CD8-positive, alpha-beta memory T cell (primary cell): ENCODE results near the gene KCNMA1. TPM values are rescaled to one million over a fixed set of nuclear protein-coding genes. Genes with fewer than 3 reads are reported as not detected.

ENCODE experiments used
- CTCF ChIA-PET: fragments of 350-600 bp; sonication (Branson Sonifier 250); formaldehyde crosslinking; loops from one replicate; lab custom pipeline; 2021; ENCODE audit warnings: antibody characterized with exemption; lab: Charles Lee
- POLR2A ChIA-PET: fragments of 350-600 bp; sonication (Branson Sonifier 250); formaldehyde crosslinking; loops from one replicate; lab custom pipeline; 2021; ENCODE audit warnings: antibody characterized with exemption; lab: Charles Lee
- DNase-seq, 5 donors: peaks; one replicate each; pipeline versions ENCODE4 v3.0.0 to v3.0.0-alpha.2; 2020 to 2022; ENCODE audit warnings: mixed read lengths in 1 of 5
- H3K27ac ChIP-seq: one replicate; pipeline ENCODE4 v1.7.0; 2013; ENCODE audit warnings: low read depth, mild to moderate bottlenecking, low read length, moderate library complexity
- H3K27me3 ChIP-seq: 2 replicates; pipeline ENCODE4 v1.7.0; 2013; ENCODE audit warnings: low read length, mild to moderate bottlenecking; ENCODE audit not compliant: insufficient read depth, poor library complexity, severe bottlenecking
- H3K36me3 ChIP-seq: 2 replicates; pipeline ENCODE4 v1.7.0; 2013; ENCODE audit warnings: mild to moderate bottlenecking, low read length, moderate library complexity; ENCODE audit not compliant: insufficient read depth
- H3K4me1 ChIP-seq: 2 replicates; pipeline ENCODE4 v1.7.0; 2013; ENCODE audit warnings: mild to moderate bottlenecking, low read length, moderate library complexity; ENCODE audit not compliant: insufficient read depth
- H3K4me3 ChIP-seq: 2 replicates; pipeline ENCODE4 v1.7.0; 2013; ENCODE audit warnings: mild to moderate bottlenecking, low read length
- H3K9me3 ChIP-seq: 2 replicates; pipeline ENCODE4 v1.7.0; 2013; ENCODE audit warnings: mild to moderate bottlenecking, low read length
- H3K27ac Mint-ChIP-seq, 8 donors: one replicate each; pipeline ENCODE4 v1.8.0; 2020 to 2021; ENCODE audit warnings: mixed read lengths in 8 of 8, mild to moderate bottlenecking in 6 of 8, inconsistent platforms in 3 of 8, moderate library complexity in 3 of 8
- H3K27me3 Mint-ChIP-seq, 2 donors: one replicate each; pipeline ENCODE4 v1.8.0; 2020 to 2021; ENCODE audit warnings: mixed read lengths in 2 of 2, mild to moderate bottlenecking in 1 of 2, moderate library complexity in 1 of 2
- H3K36me3 Mint-ChIP-seq, 3 donors: one replicate each; pipeline ENCODE4 v1.8.0; 2020 to 2021; ENCODE audit warnings: mixed read lengths in 3 of 3, inconsistent platforms in 1 of 3, mild to moderate bottlenecking in 1 of 3
- H3K4me1 Mint-ChIP-seq, 3 donors: one replicate each; pipeline ENCODE4 v1.8.0; 2020 to 2021; ENCODE audit warnings: mixed read lengths in 3 of 3, inconsistent platforms in 1 of 3, mild to moderate bottlenecking in 1 of 3
- H3K4me3 Mint-ChIP-seq, 7 donors: one replicate each; pipeline ENCODE4 v1.8.0; 2020 to 2021; ENCODE audit warnings: mixed read lengths in 7 of 7, mild to moderate bottlenecking in 6 of 7, moderate library complexity in 4 of 7, inconsistent platforms in 2 of 7
- H3K9me3 Mint-ChIP-seq, 5 donors: one replicate each; pipeline ENCODE4 v1.8.0; 2020 to 2022; ENCODE audit warnings: mixed read lengths in 5 of 5, mild to moderate bottlenecking in 3 of 5, moderate library complexity in 2 of 5, inconsistent platforms in 1 of 5
- polyA plus RNA-seq: library from polyadenylated mRNA; unstranded; fragments of 300-500 nt; fragmentation: Illumina TruSeq; gene quantifications from one replicate; pipeline ENCODE4 v1.2.3, GENCODE V29; 2021
- total RNA-seq, 2 experiments: library from RNA; stranded (reverse); gene quantifications; one replicate each; pipeline ENCODE4 v1.2.3, GENCODE V29; 2021

KCNMA1 gene
- total and polyA plus RNA-seq, 3 experiments from 2014 or later = 0.20 to 0.31 TPM; not detected in 1

- Mint-ChIP-seq H3K27me3 (peaks cover 12 to 28% of the 10 kb centered on the region in 2 donors), H3K9me3 (no peaks in the 10 kb centered on the region), H3K27ac (no peak overlapping the region), H3K4me1 (no peaks in the 10 kb centered on the region), H3K36me3 (no peaks in the 10 kb centered on the region), H3K4me3 (no peak overlapping the region)
- Histone ChIP-seq H3K9me3 (no peaks in the 10 kb centered on the region), H3K4me3 (no peak overlapping the region), H3K4me1 (no peaks in the 10 kb centered on the region), H3K27me3 (no peaks in the 10 kb centered on the region), H3K36me3 (no peaks in the 10 kb centered on the region), H3K27ac (no peak overlapping the region)
- CTCF ChIA-PET = no interaction called here
- POLR2A ChIA-PET = no interaction called here
- DNase-seq = no peak
These were observed 258.9 kb downstream of the KCNMA1 start for GRCh38 chr10:77378366-77379349.

- H3K27me3 ChIP-seq = no peaks in the 10 kb centered on the region
- no peak overlapping the region for H3K4me3 Mint-ChIP-seq
- CTCF ChIA-PET = no interaction called here
These were observed 259.8 kb downstream of the KCNMA1 start for GRCh38 chr10:77377678-77378352.

GRCh38 chr10:77377034-77377433, 260.6 kb downstream of the KCNMA1 start:
- DNase-seq = no peak
- Histone ChIP-seq H3K4me3 (no peak overlapping the region), H3K36me3 (no peaks in the 10 kb centered on the region), H3K4me1 (no peaks in the 10 kb centered on the region), H3K27ac (no peak overlapping the region), H3K9me3 (no peaks in the 10 kb centered on the region), H3K27me3 (no peaks in the 10 kb centered on the region)
- ChIA-PET CTCF (no interaction called here), POLR2A (no interaction called here)
- Mint-ChIP-seq H3K27ac (no peak overlapping the region), H3K36me3 (no peaks in the 10 kb centered on the region), H3K4me3 (no peak overlapping the region), H3K9me3 (no peaks in the 10 kb centered on the region), H3K4me1 (no peaks in the 10 kb centered on the region), H3K27me3 (peaks cover 17 to 32% of the 10 kb centered on the region in 2 donors)

More at GRCh38 chr10:77377678-77378352, 259.8 kb downstream of the KCNMA1 start:
- no peak for DNase-seq
- H3K4me1 Mint-ChIP-seq = no peaks in the 10 kb centered on the region
- peak overlapping the region in 1 of 8 donors; percentile 47 for H3K27ac Mint-ChIP-seq
- H3K27me3 Mint-ChIP-seq = peaks cover 12 to 28% of the 10 kb centered on the region in 2 donors
- H3K9me3 ChIP-seq = no peaks in the 10 kb centered on the region
- H3K36me3 ChIP-seq = no peaks in the 10 kb centered on the region
- H3K9me3 Mint-ChIP-seq = no peaks in the 10 kb centered on the region
- H3K27ac ChIP-seq = no peak overlapping the region
- H3K4me3 ChIP-seq = no peak overlapping the region
- POLR2A ChIA-PET = no interaction called here
- H3K36me3 Mint-ChIP-seq = no peaks in the 10 kb centered on the region
- H3K4me1 ChIP-seq = no peaks in the 10 kb centered on the region

- no peaks in the 10 kb centered on the region for H3K27me3 ChIP-seq
These were observed 263.4 kb downstream of the KCNMA1 start for GRCh38 chr10:77374189-77374656.

GRCh38 chr10:77371848-77372799, 265.5 kb downstream of the KCNMA1 start:
- Histone ChIP-seq H3K27ac (no peak overlapping the region), H3K9me3 (no peaks in the 10 kb centered on the region), H3K4me3 (no peak overlapping the region), H3K36me3 (no peaks in the 10 kb centered on the region), H3K27me3 (no peaks in the 10 kb centered on the region), H3K4me1 (no peaks in the 10 kb centered on the region)
- no peak for DNase-seq
- H3K36me3 Mint-ChIP-seq = peaks cover 0 to 5% (median 0%) of the 10 kb centered on the region in 3 donors
- no peaks in the 10 kb centered on the region for H3K4me1 Mint-ChIP-seq
- CTCF ChIA-PET = no interaction called here
- H3K27ac Mint-ChIP-seq = no peak overlapping the region
- peaks cover 4 to 9% (median 8%) of the 10 kb centered on the region in 5 donors for H3K9me3 Mint-ChIP-seq
- H3K4me3 Mint-ChIP-seq = no peak overlapping the region
- H3K27me3 Mint-ChIP-seq = peaks cover 10 to 16% of the 10 kb centered on the region in 2 donors
- POLR2A ChIA-PET = no interaction called here

More at GRCh38 chr10:77374189-77374656, 263.4 kb downstream of the KCNMA1 start:
- peaks cover 10 to 23% of the 10 kb centered on the region in 2 donors for H3K27me3 Mint-ChIP-seq
- ChIA-PET CTCF (interaction anchor here (1.4 kb wide), 1 partner anchor 10 kb away, joined by 4 read pairs; no protein-coding TSS in a partner anchor), POLR2A (no interaction called here)
- no peak overlapping the region for H3K27ac ChIP-seq
- no peak overlapping the region for H3K27ac Mint-ChIP-seq
- H3K4me3 Mint-ChIP-seq = no peak overlapping the region
- H3K9me3 Mint-ChIP-seq = no peaks in the 10 kb centered on the region
- H3K4me1 ChIP-seq = no peaks in the 10 kb centered on the region
- DNase-seq = no peak
- H3K9me3 ChIP-seq = no peaks in the 10 kb centered on the region
- no peaks in the 10 kb centered on the region for H3K4me1 Mint-ChIP-seq
- no peaks in the 10 kb centered on the region for H3K36me3 Mint-ChIP-seq
- no peak overlapping the region for H3K4me3 ChIP-seq
- no peaks in the 10 kb centered on the region for H3K36me3 ChIP-seq

- Mint-ChIP-seq H3K4me3 (no peak overlapping the region), H3K4me1 (no peaks in the 10 kb centered on the region), H3K27ac (no peak overlapping the region), H3K27me3 (peaks cover 10 to 16% of the 10 kb centered on the region in 2 donors), H3K9me3 (peaks cover 4 to 12% (median 9%) of the 10 kb centered on the region in 5 donors), H3K36me3 (peaks cover 0 to 5% (median 0%) of the 10 kb centered on the region in 3 donors)
- no peak overlapping the region for H3K27ac ChIP-seq
- ChIA-PET CTCF (no interaction called here), POLR2A (no interaction called here)
- no peaks in the 10 kb centered on the region for H3K9me3 ChIP-seq
- H3K4me3 ChIP-seq = no peak overlapping the region
- no peaks in the 10 kb centered on the region for H3K36me3 ChIP-seq
- DNase-seq = no peak
- H3K4me1 ChIP-seq = no peaks in the 10 kb centered on the region
- H3K27me3 ChIP-seq = no peaks in the 10 kb centered on the region
These were observed 266.2 kb downstream of the KCNMA1 start for GRCh38 chr10:77371421-77371820.

- no peaks in the 10 kb centered on the region for H3K9me3 ChIP-seq
- no peak for DNase-seq
- H3K4me1 ChIP-seq = no peaks in the 10 kb centered on the region
- peak overlapping the region in 1 of 8 donors; percentile 34 for H3K27ac Mint-ChIP-seq
- no peaks in the 10 kb centered on the region for H3K27me3 ChIP-seq
- H3K36me3 Mint-ChIP-seq = peaks cover 0 to 5% (median 0%) of the 10 kb centered on the region in 3 donors
- no peak overlapping the region for H3K27ac ChIP-seq
- H3K27me3 Mint-ChIP-seq = peaks cover 8 to 12% of the 10 kb centered on the region in 2 donors
- no peak overlapping the region for H3K4me3 Mint-ChIP-seq
- H3K4me1 Mint-ChIP-seq = no peaks in the 10 kb centered on the region
- CTCF ChIA-PET = no interaction called here
- H3K9me3 Mint-ChIP-seq = peaks cover 4 to 12% (median 9%) of the 10 kb centered on the region in 5 donors
- H3K4me3 ChIP-seq = no peak overlapping the region
- no peaks in the 10 kb centered on the region for H3K36me3 ChIP-seq
- POLR2A ChIA-PET = no interaction called here
These were observed 269.6 kb downstream of the KCNMA1 start for GRCh38 chr10:77368006-77368405.
